Measurements from ENCODE around the gene PIP4K2C. TPM values are rescaled to one million over a fixed set of nuclear protein-coding genes. Genes with fewer than 3 reads are reported as not detected.
"Not testable (repeated sequence)": the region's sequence is repeated elsewhere in the genome, so short reads cannot be mapped to it uniquely, and the experiment has no call there.

The PIP4K2C gene
- total RNA-seq, 4 donors from 2014 or later = 38.4 to 308 (median 45.8) TPM

- 33 to 64% methylated on average over 5 to 11 of the region's 11 CpGs for WGBS, 2 donors (ENCODE audit: low coverage in 1 of 2)
- in situ Hi-C loops (cut with MboI; ENCODE audit: low pct_ligation_motif_present in 1 of 4, low pct_unique_long_range_greater_than_20kb in 1 of 4, low sequenced_read_pairs in 3 of 4) = no loop called here
- Histone ChIP-seq H3K36me3 (no peaks in the 10 kb centered on the region), H3K27me3 (peaks cover 83% of the 10 kb centered on the region), H3K4me1 (peaks cover 6 to 31% (median 18%) of the 10 kb centered on the region in 4 donors), H3K4me3 (no peak overlapping the region), H3K9me3 (no peaks in the 10 kb centered on the region), H3K27ac (no peak overlapping the region)
- DNase-seq = no peak
- TF ChIP-seq POLR2A (IDR thresholded peaks at IDR 0.05) (no peak), EP300 (IDR thresholded peaks at IDR 0.05; ENCODE audit: low read depth) (no peak), CTCF (IDR thresholded peaks at IDR 0.05) (no peak), POLR2AphosphoS5 (IDR thresholded peaks at IDR 0.05) (no peak)
- intact Hi-C loops (cut with DNase I; ENCODE audit: low total_unique reads) = no loop called here
Measured at GRCh38 chr12:57617942-57618341, 26.9 kb downstream of the PIP4K2C start.

GRCh38 chr12:57618431-57618830 is 27.4 kb downstream of the PIP4K2C start:
- in situ Hi-C loops (cut with MboI; ENCODE audit: low pct_ligation_motif_present in 1 of 4, low pct_unique_long_range_greater_than_20kb in 1 of 4, low sequenced_read_pairs in 3 of 4); DNase-seq; intact Hi-C loops (cut with DNase I; ENCODE audit: low total_unique reads); H3K36me3 ChIP-seq; H3K27ac ChIP-seq; H3K4me3 ChIP-seq; H3K9me3 ChIP-seq: not testable (repeated sequence)
- H3K27me3 ChIP-seq = peaks cover 83% of the 10 kb centered on the region
- H3K4me1 ChIP-seq = peaks cover 6 to 29% (median 18%) of the 10 kb centered on the region in 4 donors
- 91 to 92% methylated on average over 2 to 6 of the region's 6 CpGs for WGBS, 2 donors (ENCODE audit: low coverage in 1 of 2)

- Histone ChIP-seq H3K27me3 (peaks cover 83% of the 10 kb centered on the region), H3K27ac (no peak overlapping the region), H3K9me3 (no peaks in the 10 kb centered on the region), H3K4me3 (no peak overlapping the region), H3K36me3 (no peaks in the 10 kb centered on the region), H3K4me1 (peaks cover 0 to 25% (median 17%) of the 10 kb centered on the region in 4 donors)
- DNase-seq = no peak
- intact Hi-C loops (cut with DNase I; ENCODE audit: low total_unique reads) = no loop called here
- 54 to 56% methylated on average over 7 to 16 of the region's 16 CpGs for WGBS, 2 donors (ENCODE audit: low coverage in 1 of 2)
- no peak for TF ChIP-seq POLR2AphosphoS5 (IDR thresholded peaks at IDR 0.05)
- no peak for TF ChIP-seq EP300 (IDR thresholded peaks at IDR 0.05; ENCODE audit: low read depth)
- TF ChIP-seq POLR2A (IDR thresholded peaks at IDR 0.05) = no peak
- TF ChIP-seq CTCF (IDR thresholded peaks at IDR 0.05) = no peak
- in situ Hi-C loops (cut with MboI; ENCODE audit: low pct_ligation_motif_present in 1 of 4, low pct_unique_long_range_greater_than_20kb in 1 of 4, low sequenced_read_pairs in 3 of 4) = no loop called here
Measured at GRCh38 chr12:57618966-57619433, 28.0 kb downstream of the PIP4K2C start.

GRCh38 chr12:57619434-57620244 is 28.6 kb downstream of the PIP4K2C start:
- TF ChIP-seq POLR2A (IDR thresholded peaks at IDR 0.05) = no peak
- TF ChIP-seq POLR2AphosphoS5 (IDR thresholded peaks at IDR 0.05) = no peak
- TF ChIP-seq EP300 (IDR thresholded peaks at IDR 0.05; ENCODE audit: low read depth) = no peak
- no peak for TF ChIP-seq CTCF (IDR thresholded peaks at IDR 0.05)
- in situ Hi-C loops (cut with MboI; ENCODE audit: low pct_ligation_motif_present in 1 of 4, low pct_unique_long_range_greater_than_20kb in 1 of 4, low sequenced_read_pairs in 3 of 4) = loop anchor here in 2 of 4 donors (5.0 to 10.0 kb wide), 2 partner anchors 37 to 45 kb away; no protein-coding TSS in a partner anchor
- DNase-seq = no peak
- Histone ChIP-seq H3K27ac (no peak overlapping the region), H3K9me3 (no peaks in the 10 kb centered on the region), H3K4me3 (no peak overlapping the region), H3K4me1 (peaks cover 0 to 23% (median 15%) of the 10 kb centered on the region in 4 donors), H3K36me3 (no peaks in the 10 kb centered on the region), H3K27me3 (peaks cover 90% of the 10 kb centered on the region)
- 32% methylated on average over 23 of the region's 46 CpGs; no CpG with 5 or more reads in 1 of the 2 donors for WGBS, 2 donors (ENCODE audit: low coverage in 1 of 2)
- intact Hi-C loops (cut with DNase I; ENCODE audit: low total_unique reads) = no loop called here
